HG03135 (cell line): ENCODE measurements around the gene LRRC37B.
"Not testable (repeated sequence)": the region's sequence is repeated elsewhere in the genome, so short reads cannot be mapped to it uniquely, and the experiment has no call there.

ENCODE experiments used
- ATAC-seq: cut with Tn5 transposase; IDR thresholded peaks from one replicate; pipeline ENCODE4 v1.9.1; 2021; ENCODE audit warnings: mild to moderate bottlenecking, moderate library complexity; ENCODE audit not compliant: unreplicated experiment

The LRRC37B gene

GRCh38 chr17:32084942-32085829 is 78.0 kb downstream of the LRRC37B start:
- not testable (repeated sequence) for ATAC-seq

DNA sequence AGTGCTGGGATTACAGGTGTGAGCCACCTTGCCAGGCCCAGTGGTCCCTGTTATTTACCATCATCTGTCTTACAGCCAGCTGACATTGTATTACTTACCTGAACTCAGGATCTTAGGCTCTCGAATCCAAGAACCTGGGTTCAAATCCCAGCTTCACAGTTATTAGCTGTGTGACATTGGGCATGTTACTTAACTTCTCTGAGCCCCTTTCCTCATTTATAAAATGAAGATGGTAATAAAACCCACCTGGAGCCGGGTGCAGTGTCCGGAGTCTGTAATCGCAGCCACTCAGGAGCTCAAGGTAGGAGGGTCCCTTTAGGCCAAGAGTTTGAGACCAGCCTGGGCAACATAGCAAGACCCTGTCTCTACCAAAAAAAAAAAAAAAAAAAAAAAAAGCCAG is 79.7 kb downstream of the LRRC37B start:
- ATAC-seq: not testable (repeated sequence)

GRCh38 chr17:32092062-32092461 is 84.9 kb downstream of the LRRC37B start:
- not testable (repeated sequence) for ATAC-seq

DNA sequence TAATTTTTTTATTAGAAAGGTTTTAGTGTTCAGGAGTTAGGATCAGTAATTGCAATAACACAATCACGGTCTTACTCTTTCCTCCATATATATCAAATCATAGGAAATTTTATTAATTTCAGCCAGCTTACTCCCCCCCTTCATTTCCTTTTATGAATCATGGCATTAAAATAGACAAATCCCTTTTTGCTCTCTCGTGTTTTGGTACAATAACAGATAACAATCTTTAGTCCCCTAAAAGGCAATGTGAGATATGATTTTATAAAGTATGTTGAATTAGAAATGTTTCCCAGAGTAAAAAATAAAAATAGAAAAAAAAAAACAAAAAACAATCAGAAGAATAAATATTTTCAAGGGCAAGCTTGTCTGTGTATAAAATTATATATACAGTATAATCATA is 92.5 kb downstream of the LRRC37B start:
- ATAC-seq: no peak

DNA sequence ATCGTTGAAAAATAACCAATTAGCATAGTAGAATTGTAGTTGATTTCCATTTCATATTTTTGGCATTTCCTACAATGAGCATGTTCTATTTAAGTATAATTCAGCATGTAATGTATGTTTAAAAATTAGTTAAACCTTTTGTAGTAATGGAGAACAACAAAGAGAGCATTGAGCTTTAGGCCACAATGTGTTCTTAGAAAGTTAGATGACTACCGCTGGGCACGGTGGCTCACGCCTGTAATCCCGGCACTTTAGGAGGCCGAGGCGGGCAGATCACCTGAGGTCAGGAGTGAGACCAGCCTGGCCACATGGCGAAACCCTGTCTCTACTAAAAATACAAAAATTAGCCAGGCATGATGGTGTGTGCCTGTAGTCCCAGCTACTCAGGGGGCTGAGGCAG is 93.1 kb downstream of the LRRC37B start:
- ATAC-seq: not testable (repeated sequence)

GRCh38 chr17:32100971-32101631 is 93.9 kb downstream of the LRRC37B start:
- no peak for ATAC-seq

GRCh38 chr17:32102172-32102571 is 95.0 kb downstream of the LRRC37B start:
- no peak for ATAC-seq

DNA sequence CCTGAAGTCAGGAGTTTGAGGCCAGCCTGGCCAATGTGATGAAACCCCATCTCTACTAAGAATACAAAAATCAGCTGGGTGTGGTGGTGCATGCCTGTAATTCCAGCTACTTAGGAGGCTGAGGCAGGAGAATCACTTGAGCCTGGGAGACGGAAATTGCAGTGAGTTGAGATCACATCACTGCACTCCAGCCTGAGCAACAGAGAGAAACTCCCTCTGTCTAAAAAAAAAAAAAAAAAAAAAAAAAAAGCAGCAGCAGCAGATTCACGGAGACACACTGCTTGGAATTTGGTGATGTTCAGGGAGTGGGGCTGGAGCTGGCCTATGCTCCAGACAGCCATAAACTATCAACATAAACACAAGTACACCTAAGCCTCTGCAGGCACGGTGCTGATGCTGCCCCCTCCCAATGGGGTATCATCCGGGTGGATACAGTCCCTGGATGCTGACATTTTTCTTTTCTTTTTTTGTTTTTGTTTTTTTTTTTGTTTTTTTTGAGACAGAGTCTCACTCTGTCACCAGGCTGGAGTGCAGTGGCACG is 95.5 kb downstream of the LRRC37B start:
- ATAC-seq: no peak
